Measurements from ENCODE around the gene LBHD1. TPM values are rescaled to one million over a fixed set of nuclear protein-coding genes. Genes with fewer than 3 reads are reported as not detected.
"Not testable (repeated sequence)": the region's sequence is repeated elsewhere in the genome, so short reads cannot be mapped to it uniquely, and the experiment has no call there.

LBHD1 gene
- total RNA-seq, 2 experiments from 2014 or later: 4.4 to 6.1 TPM

DNA sequence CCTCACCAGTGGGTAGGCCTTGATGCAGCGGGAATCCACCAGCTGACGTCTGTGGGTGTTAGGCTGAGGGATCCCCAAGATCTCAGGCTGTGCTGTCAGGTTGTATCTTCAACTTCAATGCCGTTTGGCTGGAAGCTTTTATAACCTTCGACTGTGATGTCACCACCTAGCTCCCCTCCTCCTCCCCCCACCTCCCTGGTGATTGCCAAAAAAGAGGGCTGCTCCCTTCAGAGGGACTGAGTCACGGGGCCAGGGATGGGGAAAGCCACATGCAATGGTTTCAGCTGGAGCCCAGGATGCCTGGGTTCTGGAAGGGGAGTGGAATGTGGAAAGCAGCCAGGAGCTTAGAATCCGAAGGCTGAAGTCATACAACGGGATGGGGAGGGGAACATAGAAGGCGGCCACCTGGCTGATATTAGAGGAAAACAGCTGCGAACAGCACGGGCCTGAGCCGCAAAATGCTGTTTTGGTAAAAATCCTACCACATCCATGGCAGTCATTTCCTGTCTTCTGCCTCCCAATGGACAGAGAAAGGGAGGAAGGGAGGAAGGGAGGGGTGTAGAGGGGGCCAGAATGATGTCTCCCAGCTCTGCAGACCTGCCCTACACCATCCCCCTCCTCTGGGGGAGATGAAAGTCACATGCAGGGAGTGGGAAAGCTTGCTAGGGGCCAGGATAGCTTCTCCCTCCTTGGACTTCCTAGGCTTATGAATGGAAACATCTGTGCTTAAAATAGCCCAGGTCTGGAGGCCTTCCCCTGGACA lies 17.5 kb upstream of the LBHD1 start, which contains the start of gene LRRN4CL:
TSS of gene LRRN4CL (minus strand) at position 110 of the 763 bp plus-strand sequence. CDS start 1,022 bp downstream, outside the sequence.
- intact Hi-C loops (cut with micrococcal nuclease): loop anchor here (10.0 kb wide), 1 partner anchor 295 kb away; no protein-coding TSS in a partner anchor
- Mint-ChIP-seq H3K4me3 (no peak within 1 kb of the TSS), H3K36me3 (ENCODE audit: low read depth) (peaks cover 17% of the 10 kb centered on the region), H3K27ac (no peak within 1 kb of the TSS), H3K27me3 (ENCODE audit: low read depth) (peaks cover 9% of the 10 kb centered on the region), H3K9me3 (no peaks in the 10 kb centered on the region), H3K4me1 (ENCODE audit: low read depth) (no peaks in the 10 kb centered on the region)
- CTCF ChIA-PET: interaction anchor here (0.9 to 1.8 kb wide), 4 partner anchors 9 to 295 kb away, joined by 3 to 9 read pairs (median 3); no protein-coding TSS in a partner anchor
- no peak for DNase-seq

DNA sequence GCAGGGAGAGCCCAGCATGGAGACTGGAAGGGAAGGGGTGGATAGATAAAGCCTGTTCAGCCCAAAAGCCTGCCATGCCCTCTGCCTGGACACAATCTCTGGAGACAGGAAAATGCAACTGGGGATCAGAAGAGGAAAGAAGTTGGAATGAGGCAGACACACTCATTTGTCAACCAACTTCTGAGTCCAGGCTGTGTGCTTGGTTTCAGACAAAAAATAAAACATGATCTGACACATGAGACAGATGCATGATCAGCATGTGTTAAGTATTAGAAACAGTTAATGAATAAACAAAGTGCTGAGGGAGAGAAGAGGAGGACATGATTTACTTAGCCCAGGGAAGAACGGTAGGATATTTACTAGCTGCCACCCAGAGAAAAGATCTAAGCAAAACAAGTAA lies 16.4 kb upstream of the LBHD1 start:
- Mint-ChIP-seq H3K27me3 (ENCODE audit: low read depth) (peaks cover 9% of the 10 kb centered on the region), H3K4me1 (ENCODE audit: low read depth) (no peaks in the 10 kb centered on the region), H3K9me3 (no peaks in the 10 kb centered on the region), H3K27ac (no peak overlapping the region), H3K4me3 (no peak overlapping the region), H3K36me3 (ENCODE audit: low read depth) (peaks cover 17% of the 10 kb centered on the region)
- intact Hi-C loops (cut with micrococcal nuclease): no loop called here
- no peak for DNase-seq
- CTCF ChIA-PET: interaction anchor here (1.6 kb wide), 1 partner anchor 8 kb away, joined by 4 read pairs; no protein-coding TSS in a partner anchor

DNA sequence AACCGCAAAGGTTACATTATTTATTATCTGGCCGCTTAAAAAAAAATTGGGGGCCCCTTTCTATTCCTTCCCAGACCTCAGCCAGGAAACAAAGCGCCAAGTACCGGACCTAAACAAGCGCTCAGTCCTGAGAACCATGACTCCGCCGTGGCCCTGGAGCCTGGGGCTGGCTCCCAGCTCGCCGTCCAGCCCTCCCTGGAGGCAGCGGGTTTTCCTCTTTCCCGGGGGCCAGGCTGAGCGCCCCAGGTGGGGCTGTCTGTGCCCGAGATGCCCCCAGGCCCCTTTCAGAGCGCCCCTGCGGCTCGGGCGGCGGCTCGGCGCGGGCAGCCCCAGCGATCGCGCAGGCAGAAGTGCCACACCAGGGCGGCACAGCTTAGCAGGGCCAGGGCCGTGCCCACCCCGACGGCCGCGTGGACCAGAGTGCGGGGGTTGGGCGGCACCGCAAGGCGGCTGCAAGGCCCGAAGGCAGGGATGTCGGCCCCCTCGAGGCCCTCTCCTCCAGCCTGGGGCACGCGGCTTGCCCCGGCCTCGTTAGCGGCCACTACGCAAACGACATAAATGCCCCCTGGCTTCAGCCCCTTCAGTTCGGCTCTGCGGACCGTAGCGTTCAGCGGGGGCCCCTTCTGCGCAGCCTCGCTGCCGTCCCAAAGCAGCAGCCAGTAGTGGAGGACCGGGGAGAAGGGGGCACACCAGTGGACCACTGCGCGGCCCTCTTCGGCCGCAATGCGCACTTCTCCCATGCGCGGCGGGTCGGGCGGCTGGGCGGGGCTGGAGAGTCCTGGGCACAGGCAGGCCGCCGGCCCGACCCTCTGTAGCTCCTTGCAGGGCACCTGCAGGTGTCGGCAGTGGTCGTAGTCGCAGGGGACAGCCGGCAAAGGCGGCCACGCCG lies 15.7 kb upstream of the LBHD1 start:
- Mint-ChIP-seq H3K4me3 (no peak overlapping the region), H3K9me3 (no peaks in the 10 kb centered on the region), H3K4me1 (ENCODE audit: low read depth) (no peaks in the 10 kb centered on the region), H3K27ac (no peak overlapping the region), H3K36me3 (ENCODE audit: low read depth) (peaks cover 14% of the 10 kb centered on the region), H3K27me3 (ENCODE audit: low read depth) (peaks cover 9% of the 10 kb centered on the region)
- CTCF ChIA-PET: interaction anchor here (1.1 to 1.6 kb wide), 2 partner anchors 8 to 145 kb away, joined by 3 to 4 read pairs; no protein-coding TSS in a partner anchor
- intact Hi-C loops (cut with micrococcal nuclease): no loop called here
- no peak for DNase-seq

DNA sequence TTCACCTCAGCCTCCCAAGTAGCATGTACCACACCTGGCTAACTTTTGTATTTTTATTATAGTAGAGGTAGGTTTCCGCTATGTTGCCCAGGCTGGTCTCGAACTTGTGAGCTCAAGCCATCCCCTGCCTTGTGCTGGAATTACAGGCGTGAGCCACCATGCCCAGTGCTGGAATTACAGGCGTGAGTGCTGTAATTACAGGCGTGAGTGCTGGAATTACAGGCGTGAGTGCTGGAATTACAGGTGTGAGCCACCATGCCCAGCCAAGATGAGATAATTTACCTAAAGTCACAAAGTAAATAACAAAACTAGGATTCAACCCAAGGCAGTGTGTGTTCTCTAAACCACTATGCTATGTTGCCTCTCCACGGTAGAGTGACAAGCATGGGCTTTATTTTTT lies 10.5 kb upstream of the LBHD1 start:
- Mint-ChIP-seq H3K4me1 (ENCODE audit: low read depth) (peaks cover 18% of the 10 kb centered on the region), H3K4me3 (no peak overlapping the region), H3K9me3 (no peaks in the 10 kb centered on the region), H3K27me3 (ENCODE audit: low read depth) (peaks cover 3% of the 10 kb centered on the region), H3K27ac (no peak overlapping the region), H3K36me3 (ENCODE audit: low read depth) (peaks cover 6% of the 10 kb centered on the region)
- intact Hi-C loops (cut with micrococcal nuclease): no loop called here
- DNase-seq: no peak
- CTCF ChIA-PET: interaction anchor here (0.6 kb wide), 1 partner anchor 205 kb away, joined by 3 read pairs; no protein-coding TSS in a partner anchor

DNA sequence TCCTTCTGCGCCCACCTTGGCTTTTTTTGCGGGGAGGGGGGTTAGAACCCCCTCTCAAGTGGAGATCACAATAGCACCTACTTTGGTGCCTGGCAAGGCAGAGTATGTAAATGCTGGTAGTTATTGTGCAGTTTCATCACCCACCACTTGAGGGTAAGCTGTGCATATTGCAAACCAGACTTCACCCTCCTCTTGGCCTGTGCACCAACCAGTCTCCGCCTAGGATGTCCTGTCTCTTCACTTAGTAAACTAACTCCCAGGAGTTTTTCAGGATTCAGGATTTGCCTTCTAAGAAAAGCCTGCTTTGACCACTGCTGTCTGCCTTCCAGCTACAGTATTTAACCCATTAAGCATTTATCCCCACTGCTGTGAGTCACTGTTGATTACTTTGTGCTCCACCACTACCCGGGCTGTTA lies 8.8 kb upstream of the LBHD1 start:
- Mint-ChIP-seq H3K4me3 (peak overlapping the region; percentile 41), H3K9me3 (no peaks in the 10 kb centered on the region), H3K27me3 (ENCODE audit: low read depth) (no peaks in the 10 kb centered on the region), H3K27ac (peak overlapping the region; percentile 21), H3K4me1 (ENCODE audit: low read depth) (peaks cover 28% of the 10 kb centered on the region), H3K36me3 (ENCODE audit: low read depth) (peaks cover 12% of the 10 kb centered on the region)
- CTCF ChIA-PET: interaction anchor here (0.7 to 2.8 kb wide), 21 partner anchors 7 to 340 kb away, joined by 3 to 33 read pairs (median 4); partner anchors contain the start of genes C11orf98, CSKMT, GANAB and LBHD1
- intact Hi-C loops (cut with micrococcal nuclease): no loop called here
- DNase-seq: peak; percentile 57

DNA sequence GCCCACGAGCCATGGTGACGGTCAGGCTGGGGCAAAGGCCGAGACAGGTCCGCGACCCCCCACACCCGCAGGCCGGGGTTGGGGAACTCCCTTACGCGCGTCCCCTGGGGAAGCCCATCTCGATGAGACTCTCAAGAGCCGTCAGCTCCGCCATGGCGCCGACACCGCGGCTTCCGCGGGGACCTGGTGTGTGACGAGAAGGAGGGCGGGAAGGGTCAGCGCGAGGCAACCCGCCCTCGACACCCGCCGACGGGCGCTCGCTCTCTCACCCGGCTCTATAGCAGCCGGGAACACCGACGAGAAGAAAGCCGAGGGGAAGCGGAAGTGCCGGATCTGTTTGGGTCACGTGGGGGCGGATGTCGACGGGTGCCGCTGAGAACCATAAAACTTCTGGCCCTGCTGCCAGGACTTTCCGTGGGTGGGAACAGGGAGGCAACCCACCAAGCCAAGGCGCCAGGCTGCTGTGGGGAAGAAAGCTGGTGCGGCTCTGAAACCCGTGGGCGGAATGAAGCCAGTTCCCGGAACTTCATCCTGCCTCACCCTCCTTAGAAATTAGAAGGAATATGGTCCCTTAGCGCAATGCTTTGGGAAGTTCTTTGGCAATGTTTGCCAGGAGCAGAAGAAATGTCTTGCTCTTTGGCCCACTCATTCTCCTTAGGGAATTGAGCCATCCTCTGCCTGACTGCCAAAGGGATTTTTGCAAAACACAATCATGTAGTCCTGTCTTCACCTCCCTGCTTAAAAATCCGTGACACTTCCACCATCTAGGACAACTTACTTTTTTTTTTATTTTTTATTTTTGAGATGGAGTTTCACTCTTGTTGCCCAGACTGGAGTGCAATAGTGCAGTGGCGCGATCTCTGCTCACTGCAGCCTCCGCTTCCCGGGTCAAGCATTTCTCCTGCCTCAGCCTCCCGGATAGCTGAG lies 7.0 kb upstream of the LBHD1 start, which contains the start of gene UBXN1:
TSS of gene UBXN1 (minus strand) at position 304 of the 927 bp plus-strand sequence. CDS start at position 154, 150 bp downstream.
- Mint-ChIP-seq H3K4me3 (peak within 1 kb of the TSS; percentile 87), H3K27ac (peak within 1 kb of the TSS; percentile 94), H3K36me3 (ENCODE audit: low read depth) (peaks cover 16% of the 10 kb centered on the region), H3K9me3 (no peaks in the 10 kb centered on the region), H3K4me1 (ENCODE audit: low read depth) (peaks cover 32% of the 10 kb centered on the region), H3K27me3 (ENCODE audit: low read depth) (no peaks in the 10 kb centered on the region)
- intact Hi-C loops (cut with micrococcal nuclease): loop anchor here (1.0 to 2.0 kb wide), 4 partner anchors 8 to 48 kb away; partner anchors contain the start of genes HNRNPUL2, INTS5 and UQCC3
- CTCF ChIA-PET: interaction anchor here (0.7 to 2.8 kb wide), 8 partner anchors 9 to 254 kb away, joined by 3 to 33 read pairs (median 5); partner anchors contain the start of genes C11orf98, CSKMT and MTA2
- peak; percentile 91 for DNase-seq

GRCh38 chr11:62678433-62678769 lies 6.3 kb upstream of the LBHD1 start:
- Mint-ChIP-seq H3K27ac (peak overlapping the region; percentile 94), H3K9me3 (no peaks in the 10 kb centered on the region), H3K4me3 (peak overlapping the region; percentile 87), H3K27me3 (ENCODE audit: low read depth) (no peaks in the 10 kb centered on the region), H3K36me3 (ENCODE audit: low read depth) (peaks cover 19% of the 10 kb centered on the region), H3K4me1 (ENCODE audit: low read depth) (peaks cover 37% of the 10 kb centered on the region)
- CTCF ChIA-PET: interaction anchor here (0.9 kb wide), 1 partner anchor 14 kb away, joined by 3 read pairs; no protein-coding TSS in a partner anchor
- intact Hi-C loops (cut with micrococcal nuclease): loop anchor here (2.0 kb wide), 2 partner anchors 26 to 48 kb away; partner anchors contain the start of genes HNRNPUL2 and INTS5
- DNase-seq: no peak

DNA sequence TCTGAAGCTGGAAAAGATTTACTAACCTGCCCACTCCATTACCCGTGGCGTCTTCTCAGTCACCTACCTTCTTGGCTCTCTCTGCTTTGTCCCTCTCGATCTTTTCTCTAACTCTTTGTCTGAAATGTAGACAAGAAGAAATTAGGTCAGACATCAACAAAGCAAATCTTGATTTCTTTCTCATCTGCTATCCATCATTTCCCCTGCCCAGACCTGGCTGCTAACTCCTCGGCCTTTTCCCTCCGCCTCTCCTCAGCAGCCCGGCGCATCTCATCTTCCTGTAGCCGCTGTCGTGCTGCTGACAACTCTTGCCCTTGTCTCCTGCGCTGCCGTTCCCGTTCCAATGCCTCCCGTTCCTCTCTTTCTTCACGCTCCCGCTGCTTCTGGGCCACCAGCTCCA lies 5.6 kb upstream of the LBHD1 start:
- CTCF ChIA-PET: interaction anchor here (0.9 to 1.8 kb wide), 2 partner anchors 14 to 17 kb away, joined by 3 to 11 read pairs; no protein-coding TSS in a partner anchor
- intact Hi-C loops (cut with micrococcal nuclease): loop anchor here (2.0 kb wide), 2 partner anchors 25 to 49 kb away; partner anchors contain the start of genes HNRNPUL2 and INTS5
- H3K4me1 Mint-ChIP-seq (ENCODE audit: low read depth): peaks cover 43% of the 10 kb centered on the region

DNA sequence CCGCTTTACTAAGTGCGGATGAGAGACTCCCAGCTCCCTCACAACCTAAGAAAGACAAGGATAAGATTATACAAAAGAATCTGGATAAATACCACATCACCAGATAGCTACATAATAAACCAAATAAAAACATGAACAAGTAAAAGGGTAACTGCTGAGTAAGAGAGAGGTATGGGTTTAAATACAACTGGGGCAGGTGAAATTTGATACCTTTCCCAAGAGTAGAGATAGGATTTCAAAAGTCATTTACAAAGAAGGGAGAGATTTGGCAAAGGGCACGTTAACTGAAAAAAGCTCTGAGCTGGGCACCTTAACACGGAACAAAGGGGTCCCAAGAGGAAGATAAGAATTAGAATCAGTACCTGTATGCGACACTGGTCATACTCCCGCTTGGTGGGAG lies 5.1 kb upstream of the LBHD1 start:
- Mint-ChIP-seq H3K9me3 (no peaks in the 10 kb centered on the region), H3K4me1 (ENCODE audit: low read depth) (peaks cover 49% of the 10 kb centered on the region), H3K27me3 (ENCODE audit: low read depth) (no peaks in the 10 kb centered on the region), H3K4me3 (peak overlapping the region; percentile 87), H3K27ac (peak overlapping the region; percentile 94), H3K36me3 (ENCODE audit: low read depth) (peaks cover 23% of the 10 kb centered on the region)
- DNase-seq: no peak
- CTCF ChIA-PET: interaction anchor here (0.9 to 1.8 kb wide), 2 partner anchors 18 to 77 kb away, joined by 3 to 11 read pairs; partner anchors contain the start of gene ZBTB3
- intact Hi-C loops (cut with micrococcal nuclease): no loop called here

More for the DNA sequence above, 5.6 kb upstream of the LBHD1 start:
- Mint-ChIP-seq H3K9me3 (no peaks in the 10 kb centered on the region), H3K27me3 (ENCODE audit: low read depth) (no peaks in the 10 kb centered on the region), H3K4me3 (peak overlapping the region; percentile 87), H3K27ac (peak overlapping the region; percentile 94), H3K36me3 (ENCODE audit: low read depth) (peaks cover 19% of the 10 kb centered on the region)
- DNase-seq: no peak

DNA sequence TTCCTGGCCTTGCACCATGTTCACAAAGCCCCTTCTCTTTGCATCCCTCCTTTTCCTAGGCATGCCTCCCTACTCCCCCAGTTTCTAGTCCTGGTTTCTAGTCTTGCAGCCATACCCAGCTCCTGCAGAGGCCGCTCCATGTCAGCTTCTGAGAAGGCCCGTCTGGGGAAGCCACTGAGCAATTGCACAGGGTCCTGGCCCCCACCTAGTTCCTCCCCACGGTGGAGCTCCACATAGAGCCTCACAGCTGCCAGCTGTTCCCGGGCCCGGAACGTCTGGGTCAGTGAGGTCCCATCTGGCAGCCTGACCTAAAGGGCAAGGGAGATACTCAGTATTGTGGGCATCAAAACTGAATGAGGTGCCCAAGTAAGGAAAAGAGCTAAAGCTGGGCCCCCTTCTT lies 4.6 kb upstream of the LBHD1 start:
- H3K4me3 Mint-ChIP-seq: no peak overlapping the region
- no peak for DNase-seq
- no peaks in the 10 kb centered on the region for H3K9me3 Mint-ChIP-seq
- peaks cover 50% of the 10 kb centered on the region for H3K4me1 Mint-ChIP-seq (ENCODE audit: low read depth)
- no peak overlapping the region for H3K27ac Mint-ChIP-seq
- no peaks in the 10 kb centered on the region for H3K27me3 Mint-ChIP-seq (ENCODE audit: low read depth)
- intact Hi-C loops (cut with micrococcal nuclease): no loop called here
- H3K36me3 Mint-ChIP-seq (ENCODE audit: low read depth): peaks cover 26% of the 10 kb centered on the region
- CTCF ChIA-PET: interaction anchor here (0.9 to 1.8 kb wide), 2 partner anchors 18 to 78 kb away, joined by 3 to 11 read pairs; partner anchors contain the start of gene ZBTB3

- H3K4me3 Mint-ChIP-seq; DNase-seq; H3K27me3 Mint-ChIP-seq (ENCODE audit: low read depth); H3K9me3 Mint-ChIP-seq; intact Hi-C loops (cut with micrococcal nuclease); H3K27ac Mint-ChIP-seq: not testable (repeated sequence)
- H3K4me1 Mint-ChIP-seq (ENCODE audit: low read depth): peaks cover 50% of the 10 kb centered on the region
- H3K36me3 Mint-ChIP-seq (ENCODE audit: low read depth): peaks cover 38% of the 10 kb centered on the region
- CTCF ChIA-PET: interaction anchor here (0.6 to 0.7 kb wide), 2 partner anchors 14 to 172 kb away, joined by 3 read pairs; partner anchors contain the start of gene LRRN4CL
These were observed 3.3 kb upstream of the LBHD1 start for GRCh38 chr11:62675415-62675814.
